ENCODE measurements around the gene KIF19. TPM values are rescaled to one million over a fixed set of nuclear protein-coding genes. Genes with fewer than 3 reads are reported as not detected.

The KIF19 gene
- total RNA-seq, 2 experiments from 2014 or later: 0.81 to 1.1 TPM

- no peaks in the 10 kb centered on the region for H3K4me1 Mint-ChIP-seq (ENCODE audit: low read depth)
- no peak for TF ChIP-seq CTCF (IDR thresholded peaks at IDR 0.05)
- POLR2A ChIA-PET: no interaction called here
- Histone ChIP-seq H3K4me1 (ENCODE audit: insufficient read depth, low read length) (no peaks in the 10 kb centered on the region), H3K36me3 (ENCODE audit: insufficient read depth, low read length) (no peaks in the 10 kb centered on the region), H3K27me3 (ENCODE audit: control insufficient read depth in 1 of 2, insufficient read depth in 2 of 2, low read length in 2 of 2) (no peaks in the 10 kb centered on the region), H3K4me3 (ENCODE audit: low read length) (no peak overlapping the region), H3K9me3 (ENCODE audit: control insufficient read depth in 1 of 2, insufficient read depth in 1 of 2, low read length in 2 of 2) (no peaks in the 10 kb centered on the region), H3K27ac (ENCODE audit: low read depth in 1 of 2, low read length in 2 of 2) (no peak overlapping the region)
- no peaks in the 10 kb centered on the region for H3K27me3 Mint-ChIP-seq
- no peak for ATAC-seq (ENCODE audit: poor library complexity)
- no peaks in the 10 kb centered on the region for H3K36me3 Mint-ChIP-seq (ENCODE audit: low read depth)
- H3K9me3 Mint-ChIP-seq: no peaks in the 10 kb centered on the region
- H3K27ac Mint-ChIP-seq: no peak overlapping the region
- CTCF ChIA-PET: no interaction called here
- no peak overlapping the region for H3K4me3 Mint-ChIP-seq
- intact Hi-C loops (cut with DNase I, micrococcal nuclease): no loop called here
- no peak for DNase-seq
Measured at GRCh38 chr17:74386386-74386785, 60.4 kb downstream of the KIF19 start.

- TF ChIP-seq CTCF (IDR thresholded peaks at IDR 0.05): no peak
- DNase-seq (no peak), ATAC-seq (ENCODE audit: poor library complexity) (no peak)
- Mint-ChIP-seq H3K27me3 (no peaks in the 10 kb centered on the region), H3K9me3 (no peaks in the 10 kb centered on the region), H3K27ac (no peak overlapping the region), H3K4me1 (ENCODE audit: low read depth) (no peaks in the 10 kb centered on the region), H3K36me3 (ENCODE audit: low read depth) (no peaks in the 10 kb centered on the region), H3K4me3 (no peak overlapping the region)
- intact Hi-C loops (cut with DNase I, micrococcal nuclease): no loop called here
- no peak overlapping the region for H3K27ac ChIP-seq (ENCODE audit: low read depth in 1 of 2, low read length in 2 of 2)
- ChIA-PET POLR2A (no interaction called here), CTCF (no interaction called here)
- H3K36me3 ChIP-seq (ENCODE audit: insufficient read depth, low read length): no peaks in the 10 kb centered on the region
- H3K27me3 ChIP-seq (ENCODE audit: control insufficient read depth in 1 of 2, insufficient read depth in 2 of 2, low read length in 2 of 2): no peaks in the 10 kb centered on the region
- no peaks in the 10 kb centered on the region for H3K4me1 ChIP-seq (ENCODE audit: insufficient read depth, low read length)
- no peaks in the 10 kb centered on the region for H3K9me3 ChIP-seq (ENCODE audit: control insufficient read depth in 1 of 2, insufficient read depth in 1 of 2, low read length in 2 of 2)
- H3K4me3 ChIP-seq (ENCODE audit: low read length): no peak overlapping the region
Measured at GRCh38 chr17:74387365-74388218, 61.6 kb downstream of the KIF19 start.

GRCh38 chr17:74389084-74389753, 63.2 kb downstream of the KIF19 start:
- Histone ChIP-seq H3K36me3 (ENCODE audit: insufficient read depth, low read length) (no peaks in the 10 kb centered on the region), H3K27ac (ENCODE audit: low read depth in 1 of 2, low read length in 2 of 2) (no peak overlapping the region), H3K4me3 (ENCODE audit: low read length) (no peak overlapping the region), H3K27me3 (ENCODE audit: control insufficient read depth in 1 of 2, insufficient read depth in 2 of 2, low read length in 2 of 2) (no peaks in the 10 kb centered on the region), H3K9me3 (ENCODE audit: control insufficient read depth in 1 of 2, insufficient read depth in 1 of 2, low read length in 2 of 2) (no peaks in the 10 kb centered on the region), H3K4me1 (ENCODE audit: insufficient read depth, low read length) (no peaks in the 10 kb centered on the region)
- ChIA-PET POLR2A (no interaction called here), CTCF (no interaction called here)
- Mint-ChIP-seq H3K4me1 (ENCODE audit: low read depth) (no peaks in the 10 kb centered on the region), H3K27ac (no peak overlapping the region), H3K36me3 (ENCODE audit: low read depth) (no peaks in the 10 kb centered on the region), H3K27me3 (no peaks in the 10 kb centered on the region), H3K4me3 (no peak overlapping the region), H3K9me3 (no peaks in the 10 kb centered on the region)
- intact Hi-C loops (cut with DNase I, micrococcal nuclease): no loop called here
- DNase-seq (no peak), ATAC-seq (ENCODE audit: poor library complexity) (no peak)
- TF ChIP-seq CTCF (IDR thresholded peaks at IDR 0.05): no peak
